ENCODE measurements around the gene DAW1. TPM values are rescaled to one million over a fixed set of nuclear protein-coding genes. Genes with fewer than 3 reads are reported as not detected.

Gene DAW1
- total RNA-seq, 1 experiment from 2014 or later = 0.20 TPM

DNA sequence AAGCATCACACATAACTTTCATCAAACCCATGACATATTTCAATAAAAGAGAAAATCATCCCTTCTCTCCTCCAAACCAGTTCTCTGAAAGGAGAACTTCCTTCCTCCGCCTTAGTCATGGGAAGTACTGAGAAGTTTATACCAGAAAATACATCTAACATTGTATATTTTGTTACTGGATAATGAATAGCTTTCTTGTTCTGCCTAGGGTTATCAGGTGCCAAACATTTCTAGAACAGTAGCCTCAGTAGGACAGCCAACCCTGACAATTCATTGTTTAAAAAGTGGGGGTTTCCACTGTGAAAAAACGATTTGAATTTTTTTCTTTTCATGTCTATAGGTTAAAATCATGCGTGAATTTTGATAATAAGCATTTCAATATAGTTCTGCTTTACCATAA lies 16.0 kb upstream of the DAW1 start:
- TF ChIP-seq JUND (IDR thresholded peaks at IDR 0.05) (no peak), SP1 (IDR thresholded peaks at IDR 0.05; ENCODE audit: low read depth) (no peak), CEBPB (IDR thresholded peaks at IDR 0.05; ENCODE audit: low read depth) (no peak), ELF1 (IDR thresholded peaks at IDR 0.05; ENCODE audit: borderline replicate concordance, low read depth) (no peak), CBX3 (IDR thresholded peaks at IDR 0.05; ENCODE audit: low read depth) (no peak), EZH2 (IDR thresholded peaks at IDR 0.05) (no peak), ZFX (IDR thresholded peaks at IDR 0.05) (no peak), RAD21 (IDR thresholded peaks at IDR 0.05; ENCODE audit: low read depth) (no peak), POLR2AphosphoS5 (IDR thresholded peaks at IDR 0.05; ENCODE audit: low read depth, low read length) (no peak), ZNF274 (IDR thresholded peaks at IDR 0.05; ENCODE audit: low read depth, low read length) (no peak), EGR1 (IDR thresholded peaks at IDR 0.05; ENCODE audit: low read depth) (no peak), TCF7L2 (IDR thresholded peaks at IDR 0.05; ENCODE audit: borderline replicate concordance, extremely low read depth, insufficient read depth, insufficient read length) (no peak), SIN3A (IDR thresholded peaks at IDR 0.05; ENCODE audit: low read depth) (no peak)
- TF ChIP-seq, protein P1, sequence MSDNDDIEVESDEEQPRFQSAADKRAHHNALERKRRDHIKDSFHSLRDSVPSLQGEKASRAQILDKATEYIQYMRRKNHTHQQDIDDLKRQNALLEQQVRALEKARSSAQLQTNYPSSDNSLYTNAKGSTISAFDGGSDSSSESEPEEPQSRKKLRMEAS (IDR thresholded peaks at IDR 0.05) = no peak
- TF ChIP-seq, protein P2, sequence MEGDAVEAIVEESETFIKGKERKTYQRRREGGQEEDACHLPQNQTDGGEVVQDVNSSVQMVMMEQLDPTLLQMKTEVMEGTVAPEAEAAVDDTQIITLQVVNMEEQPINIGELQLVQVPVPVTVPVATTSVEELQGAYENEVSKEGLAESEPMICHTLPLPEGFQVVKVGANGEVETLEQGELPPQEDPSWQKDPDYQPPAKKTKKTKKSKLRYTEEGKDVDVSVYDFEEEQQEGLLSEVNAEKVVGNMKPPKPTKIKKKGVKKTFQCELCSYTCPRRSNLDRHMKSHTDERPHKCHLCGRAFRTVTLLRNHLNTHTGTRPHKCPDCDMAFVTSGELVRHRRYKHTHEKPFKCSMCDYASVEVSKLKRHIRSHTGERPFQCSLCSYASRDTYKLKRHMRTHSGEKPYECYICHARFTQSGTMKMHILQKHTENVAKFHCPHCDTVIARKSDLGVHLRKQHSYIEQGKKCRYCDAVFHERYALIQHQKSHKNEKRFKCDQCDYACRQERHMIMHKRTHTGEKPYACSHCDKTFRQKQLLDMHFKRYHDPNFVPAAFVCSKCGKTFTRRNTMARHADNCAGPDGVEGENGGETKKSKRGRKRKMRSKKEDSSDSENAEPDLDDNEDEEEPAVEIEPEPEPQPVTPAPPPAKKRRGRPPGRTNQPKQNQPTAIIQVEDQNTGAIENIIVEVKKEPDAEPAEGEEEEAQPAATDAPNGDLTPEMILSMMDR (IDR thresholded peaks at IDR 0.05 in 2 of 3, conservative IDR thresholded peaks at IDR 0.05 in 1 of 3; ENCODE audit: borderline replicate concordance in 1 of 3, insufficient read depth in 1 of 3, low read depth in 2 of 3, low read length in 2 of 3) = no peak
- TF ChIP-seq, protein P3, sequence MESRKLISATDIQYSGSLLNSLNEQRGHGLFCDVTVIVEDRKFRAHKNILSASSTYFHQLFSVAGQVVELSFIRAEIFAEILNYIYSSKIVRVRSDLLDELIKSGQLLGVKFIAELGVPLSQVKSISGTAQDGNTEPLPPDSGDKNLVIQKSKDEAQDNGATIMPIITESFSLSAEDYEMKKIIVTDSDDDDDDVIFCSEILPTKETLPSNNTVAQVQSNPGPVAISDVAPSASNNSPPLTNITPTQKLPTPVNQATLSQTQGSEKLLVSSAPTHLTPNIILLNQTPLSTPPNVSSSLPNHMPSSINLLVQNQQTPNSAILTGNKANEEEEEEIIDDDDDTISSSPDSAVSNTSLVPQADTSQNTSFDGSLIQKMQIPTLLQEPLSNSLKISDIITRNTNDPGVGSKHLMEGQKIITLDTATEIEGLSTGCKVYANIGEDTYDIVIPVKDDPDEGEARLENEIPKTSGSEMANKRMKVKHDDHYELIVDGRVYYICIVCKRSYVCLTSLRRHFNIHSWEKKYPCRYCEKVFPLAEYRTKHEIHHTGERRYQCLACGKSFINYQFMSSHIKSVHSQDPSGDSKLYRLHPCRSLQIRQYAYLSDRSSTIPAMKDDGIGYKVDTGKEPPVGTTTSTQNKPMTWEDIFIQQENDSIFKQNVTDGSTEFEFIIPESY (IDR thresholded peaks at IDR 0.05; ENCODE audit: extremely low read depth, insufficient replicate concordance, low read length) = no peak
- TF ChIP-seq, protein P4, sequence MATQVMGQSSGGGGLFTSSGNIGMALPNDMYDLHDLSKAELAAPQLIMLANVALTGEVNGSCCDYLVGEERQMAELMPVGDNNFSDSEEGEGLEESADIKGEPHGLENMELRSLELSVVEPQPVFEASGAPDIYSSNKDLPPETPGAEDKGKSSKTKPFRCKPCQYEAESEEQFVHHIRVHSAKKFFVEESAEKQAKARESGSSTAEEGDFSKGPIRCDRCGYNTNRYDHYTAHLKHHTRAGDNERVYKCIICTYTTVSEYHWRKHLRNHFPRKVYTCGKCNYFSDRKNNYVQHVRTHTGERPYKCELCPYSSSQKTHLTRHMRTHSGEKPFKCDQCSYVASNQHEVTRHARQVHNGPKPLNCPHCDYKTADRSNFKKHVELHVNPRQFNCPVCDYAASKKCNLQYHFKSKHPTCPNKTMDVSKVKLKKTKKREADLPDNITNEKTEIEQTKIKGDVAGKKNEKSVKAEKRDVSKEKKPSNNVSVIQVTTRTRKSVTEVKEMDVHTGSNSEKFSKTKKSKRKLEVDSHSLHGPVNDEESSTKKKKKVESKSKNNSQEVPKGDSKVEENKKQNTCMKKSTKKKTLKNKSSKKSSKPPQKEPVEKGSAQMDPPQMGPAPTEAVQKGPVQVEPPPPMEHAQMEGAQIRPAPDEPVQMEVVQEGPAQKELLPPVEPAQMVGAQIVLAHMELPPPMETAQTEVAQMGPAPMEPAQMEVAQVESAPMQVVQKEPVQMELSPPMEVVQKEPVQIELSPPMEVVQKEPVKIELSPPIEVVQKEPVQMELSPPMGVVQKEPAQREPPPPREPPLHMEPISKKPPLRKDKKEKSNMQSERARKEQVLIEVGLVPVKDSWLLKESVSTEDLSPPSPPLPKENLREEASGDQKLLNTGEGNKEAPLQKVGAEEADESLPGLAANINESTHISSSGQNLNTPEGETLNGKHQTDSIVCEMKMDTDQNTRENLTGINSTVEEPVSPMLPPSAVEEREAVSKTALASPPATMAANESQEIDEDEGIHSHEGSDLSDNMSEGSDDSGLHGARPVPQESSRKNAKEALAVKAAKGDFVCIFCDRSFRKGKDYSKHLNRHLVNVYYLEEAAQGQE (IDR thresholded peaks at IDR 0.05; ENCODE audit: low read depth) = no peak
- no peak overlapping the region for H2AFZ ChIP-seq (ENCODE audit: low read depth, low read length, poor library complexity, severe bottlenecking)
- no peak overlapping the region for H3K4me3 ChIP-seq (replicated peaks in 1 of 2; ENCODE audit: low read depth in 1 of 2, low read length in 2 of 2)
- H3K79me2 ChIP-seq (ENCODE audit: insufficient read depth, low read length) = no peaks in the 10 kb centered on the region
- no peak overlapping the region for H3K27ac ChIP-seq (ENCODE audit: low read depth, low read length)
- H3K9me2 ChIP-seq (ENCODE audit: insufficient read depth) = no peaks in the 10 kb centered on the region
- no peaks in the 10 kb centered on the region for H3K9me3 ChIP-seq (ENCODE audit: control insufficient read depth in 1 of 2, insufficient read depth in 1 of 2, low read depth in 1 of 2, low read length in 2 of 2)
- H3K9ac ChIP-seq (ENCODE audit: low read length) = no peak overlapping the region
- H3K27me3 ChIP-seq (ENCODE audit: insufficient read depth, low read length) = no peaks in the 10 kb centered on the region
- RAD21 ChIA-PET (ENCODE audit: low non-redundant PET in 1 of 2, low total read pairs in 2 of 2, uncharacterized antibody in 2 of 2, unreplicated experiment in 2 of 2) = no interaction called here
- H3K4me2 ChIP-seq (ENCODE audit: low read length) = no peak overlapping the region
- no peak for ATAC-seq
- H3K4me1 ChIP-seq (ENCODE audit: control insufficient read depth in 1 of 2, insufficient read depth in 2 of 2, low read length in 2 of 2) = peaks cover 0 to 12% of the 10 kb centered on the region in 2 experiments; a peak in 1 of 4 replicates
- no peaks in the 10 kb centered on the region for H3K36me3 ChIP-seq (ENCODE audit: control insufficient read depth in 1 of 2, insufficient read depth in 2 of 2, low read length in 2 of 2)
- intact Hi-C loops (cut with micrococcal nuclease) = no loop called here
- H4K20me1 ChIP-seq (ENCODE audit: insufficient read depth) = no peaks in the 10 kb centered on the region
- POLR2A ChIA-PET = no interaction called here
- CTCF ChIA-PET = no interaction called here
- BruUV-seq (replicated peaks) = no TSS peak
- no peak for DNase-seq (ENCODE audit: low read depth, low spot score)
